Erythroblast (primary cell): ENCODE measurements around the gene RASEF.

Source experiments
- GATA1 ChIP-seq: IDR thresholded peaks from 2 replicates; pipeline ENCODE4 v1.6.1; 2011; ENCODE audit warnings: low read depth, mild to moderate bottlenecking, control low read depth, low read length, moderate library complexity
- POLR2A ChIP-seq: IDR thresholded peaks from 2 replicates; pipeline ENCODE4 v1.6.1; 2011; ENCODE audit warnings: mild to moderate bottlenecking, low read length

DNA sequence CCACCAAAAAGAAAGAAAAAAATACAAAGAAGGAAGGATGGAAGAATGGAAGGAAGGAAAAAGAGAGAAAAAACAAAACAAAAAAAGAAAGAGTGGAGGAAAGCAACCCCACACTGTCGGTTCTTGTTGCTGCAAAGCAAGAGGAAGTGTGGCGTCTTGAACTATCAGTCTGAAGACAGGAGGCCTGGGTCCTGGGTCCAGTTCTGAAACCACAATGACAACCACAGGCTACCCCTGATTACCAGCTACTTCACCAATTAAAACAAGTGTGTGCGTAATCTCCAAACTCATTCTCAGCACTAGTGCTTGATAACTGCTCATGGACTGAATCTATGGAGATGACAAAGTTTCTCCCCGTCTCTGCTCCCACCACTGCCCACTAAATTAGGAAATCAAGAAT is 93.7 kb downstream of the RASEF start:
- TF ChIP-seq POLR2A = no peak
- no peak for TF ChIP-seq GATA1
